NCI-H345 (cell line): Measurements from ENCODE around the gene NPAS1.
A peak's percentile ranks its signal among the peaks of the same experiment; 100 is the strongest.
"Not testable (repeated sequence)": the region's sequence is repeated elsewhere in the genome, so short reads cannot be mapped to it uniquely, and the experiment has no call there.

Source experiments
- DNase-seq: peaks from one replicate; lab custom pipeline; 2025; lab: John Stamatoyannopoulos, UW

NPAS1 gene

DNA sequence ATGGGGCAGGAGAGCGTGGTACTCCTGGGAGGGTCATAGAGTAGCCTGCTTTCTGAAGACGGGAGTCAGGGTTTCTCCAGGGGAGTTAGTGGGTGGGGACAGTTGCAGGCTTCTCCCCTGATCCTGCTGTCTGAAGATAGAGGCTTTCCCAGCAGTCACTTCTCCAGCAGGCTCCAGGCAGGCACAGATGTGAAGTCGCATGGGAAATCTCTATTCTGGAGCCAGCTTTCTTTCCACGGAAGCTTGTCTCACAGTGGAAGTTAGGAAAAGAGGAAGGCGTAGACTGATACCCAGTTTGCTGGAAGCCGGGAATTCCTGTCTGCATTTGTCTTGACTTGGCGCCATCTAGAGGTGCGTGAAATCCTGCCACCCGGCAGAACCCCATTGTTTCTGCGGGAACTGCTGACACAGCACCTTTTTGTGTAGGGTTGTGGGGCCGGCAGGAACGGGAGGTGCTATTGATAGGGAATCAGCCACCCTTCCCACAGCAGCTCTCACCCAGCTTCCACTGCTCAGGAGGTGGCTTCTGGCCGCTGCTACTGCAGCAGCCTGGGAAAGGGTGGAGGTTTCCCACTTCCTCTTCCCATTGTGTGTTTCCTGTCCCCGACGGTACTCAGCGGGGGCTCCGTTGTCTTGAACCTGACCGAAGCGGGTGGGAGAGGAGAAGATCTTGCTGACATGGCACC is 28.5 kb upstream of the NPAS1 start:
- DNase-seq, result peak; percentile 50

DNA sequence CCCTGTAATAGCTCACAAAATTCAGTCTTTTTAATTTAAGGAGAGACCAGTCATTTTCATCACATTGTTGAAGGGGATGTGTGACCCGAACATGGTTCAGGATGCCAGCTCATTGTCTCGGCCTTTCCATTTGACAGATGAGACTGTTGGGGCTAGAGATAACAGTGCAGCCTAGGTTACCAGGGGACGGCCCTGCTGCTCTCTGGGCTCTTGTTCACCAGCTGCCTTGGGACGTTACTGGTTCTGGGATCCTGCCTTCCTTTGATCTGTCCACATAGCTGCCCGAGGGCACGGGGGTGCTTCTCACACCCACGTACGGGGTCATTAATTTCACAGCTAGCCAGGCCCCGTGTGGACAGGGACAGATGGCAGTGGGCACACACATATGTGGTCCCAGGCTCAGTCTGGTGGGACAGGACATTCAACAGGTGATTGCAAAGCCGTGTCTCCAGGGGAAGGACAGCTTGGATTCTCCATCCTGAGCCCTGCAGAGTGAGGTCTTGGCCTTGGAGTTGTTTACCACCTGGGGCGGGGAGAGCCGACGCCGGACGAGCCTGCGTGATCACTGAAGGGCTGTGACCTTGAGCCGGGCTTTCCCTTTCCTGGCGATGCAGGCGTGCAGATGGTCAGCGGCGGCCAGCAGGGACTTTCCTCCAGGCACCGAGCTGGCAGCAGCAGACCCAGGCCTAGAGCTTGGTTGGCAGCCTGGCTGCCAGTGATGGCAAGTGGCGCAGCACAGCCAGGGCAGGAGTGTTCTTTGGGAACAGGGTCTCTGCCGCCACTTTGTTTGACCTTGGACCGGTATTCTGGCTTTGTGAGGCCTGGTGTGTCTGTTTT is 26.7 kb upstream of the NPAS1 start:
- DNase-seq, result no peak

DNA sequence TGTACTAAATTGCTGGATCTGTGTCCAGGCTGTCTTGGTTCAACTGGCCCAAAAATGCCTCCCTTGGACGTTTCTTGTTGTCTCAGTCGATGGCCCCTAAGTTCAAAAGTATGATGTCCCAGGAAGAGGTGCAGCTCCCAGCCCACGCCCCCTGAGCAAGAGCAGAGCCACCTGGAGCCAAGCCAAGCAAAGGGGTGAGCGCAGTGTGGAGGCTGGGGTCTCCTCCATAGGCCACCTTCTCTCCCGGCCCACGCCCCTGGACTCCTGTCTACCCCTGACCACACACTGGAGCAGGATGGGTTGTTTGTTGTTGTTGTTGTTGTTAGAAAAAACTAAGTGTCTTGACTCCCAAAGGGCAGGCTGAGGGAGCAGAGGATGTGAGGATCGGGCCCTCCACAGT is 26.0 kb upstream of the NPAS1 start:
- DNase-seq, result no peak

DNA sequence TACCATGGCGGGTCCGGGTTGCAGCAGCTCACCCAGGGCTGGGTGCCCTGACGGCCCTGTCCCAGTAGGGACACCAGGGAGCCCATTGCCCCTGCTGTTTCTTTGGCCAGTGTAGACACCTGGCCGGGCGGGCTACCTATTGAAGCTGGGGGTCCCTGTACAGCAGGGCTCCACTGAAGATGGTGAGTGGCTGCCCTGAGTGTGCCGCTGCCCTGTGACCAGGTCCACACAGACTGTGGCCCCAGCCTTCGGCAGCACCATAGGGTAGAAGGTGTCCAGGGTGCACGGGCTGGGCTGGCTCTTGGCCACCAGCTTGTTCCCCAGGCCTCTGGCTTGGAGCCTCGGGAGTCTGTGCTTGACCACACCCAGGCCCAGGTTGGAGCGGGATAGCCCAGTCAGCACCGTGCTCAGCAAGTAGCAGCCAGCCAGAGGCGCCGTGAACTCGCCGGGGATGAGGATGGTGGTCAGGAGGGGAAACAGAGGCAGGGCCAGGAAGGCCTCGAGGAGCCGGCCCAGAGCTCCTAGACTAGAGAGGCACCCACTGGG is 25.4 kb upstream of the NPAS1 start:
- no peak for DNase-seq

DNA sequence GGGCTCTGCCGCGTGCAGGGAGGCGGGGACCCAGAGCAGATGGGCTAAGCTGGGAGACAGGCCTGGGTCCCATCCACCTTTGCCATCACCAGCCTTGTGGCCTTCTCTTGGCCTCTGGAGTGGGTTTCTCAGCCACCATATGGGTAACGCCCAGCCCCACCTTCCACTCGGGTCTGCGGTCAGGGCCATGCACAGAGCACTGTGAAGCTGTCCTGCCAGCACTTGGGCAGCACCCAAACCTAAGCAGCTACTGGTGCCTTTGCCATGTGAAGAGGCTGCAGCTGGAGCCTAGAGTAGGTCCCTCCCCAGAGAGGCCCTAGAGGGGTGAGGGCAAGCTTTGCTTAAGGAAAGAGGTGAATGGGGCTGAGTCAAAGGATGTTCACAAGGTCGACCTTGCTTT is 24.1 kb upstream of the NPAS1 start:
- no peak for DNase-seq

DNA sequence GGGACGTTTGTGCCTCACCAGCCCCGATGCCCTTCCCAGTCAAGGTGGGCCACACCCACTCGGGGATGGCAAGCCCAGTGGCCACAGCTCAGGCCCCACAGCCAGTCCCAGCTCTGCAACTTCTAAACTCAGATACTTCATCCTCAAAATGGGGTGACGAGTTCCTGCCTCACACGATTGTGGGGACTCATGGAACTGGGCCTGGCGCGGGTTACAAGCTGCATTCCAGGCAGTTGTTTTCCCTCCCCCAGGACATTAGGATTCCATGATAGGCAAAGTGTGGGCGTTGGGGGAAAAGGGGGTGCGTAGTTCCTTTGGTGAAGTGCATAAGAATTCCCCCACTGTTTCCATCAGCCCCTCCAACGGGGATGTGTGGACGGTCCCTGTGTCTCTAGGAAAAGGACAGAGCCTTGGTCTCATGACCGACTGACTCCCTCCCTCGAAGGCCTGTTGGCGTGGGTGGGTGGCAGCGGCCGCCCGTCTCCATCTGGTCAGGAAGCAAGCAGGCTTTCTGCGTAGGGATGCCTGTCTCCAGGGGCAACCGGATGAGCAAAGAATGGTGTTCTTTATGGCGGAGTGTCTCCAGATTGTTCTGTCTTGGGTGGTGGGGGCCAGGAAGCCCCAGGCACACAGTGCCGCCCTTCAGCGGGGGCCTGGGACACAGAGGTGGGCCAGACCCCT is 21.1 kb upstream of the NPAS1 start:
- DNase-seq, result no peak

DNA sequence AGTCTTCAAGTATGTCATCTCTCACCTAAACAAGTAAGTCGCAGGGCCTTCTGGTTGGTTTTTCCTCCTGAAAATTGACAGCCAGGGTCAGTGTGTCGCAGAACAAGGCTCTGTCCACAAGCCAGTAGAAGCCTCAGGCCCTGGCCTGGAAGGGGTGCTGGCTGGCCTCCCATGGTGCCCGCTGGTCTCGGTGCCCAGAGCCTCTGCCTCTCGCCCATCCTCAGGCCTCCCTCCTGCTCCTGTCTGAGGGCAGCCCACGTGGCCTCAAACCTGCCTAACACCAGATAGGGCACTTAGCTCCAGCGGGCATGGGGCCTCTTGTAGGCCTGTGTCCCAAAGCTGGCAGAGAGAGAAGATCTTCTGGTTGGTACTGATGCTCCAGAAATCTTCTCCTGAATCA is 20.3 kb upstream of the NPAS1 start:
- DNase-seq, result no peak

DNA sequence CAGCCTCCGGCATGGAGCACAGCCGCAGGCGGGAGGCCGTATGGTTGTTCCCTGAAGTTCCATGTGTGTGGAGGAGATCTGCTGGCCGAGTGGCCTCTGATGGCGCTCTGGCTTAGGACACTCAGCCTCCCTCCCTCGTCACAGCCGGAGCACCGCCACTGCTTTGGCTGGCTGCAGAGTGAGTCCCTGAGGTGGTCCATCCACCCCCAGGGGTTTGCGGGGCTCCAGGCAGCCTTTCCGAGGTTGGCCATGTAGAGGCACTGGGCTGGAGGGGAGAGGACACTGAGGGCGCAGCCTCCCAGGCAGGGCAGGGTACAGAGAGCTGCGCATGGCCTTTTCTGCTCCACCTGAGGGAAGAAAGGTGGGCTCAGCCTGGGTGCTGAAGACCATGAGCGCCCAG is 19.8 kb upstream of the NPAS1 start:
- no peak for DNase-seq

DNA sequence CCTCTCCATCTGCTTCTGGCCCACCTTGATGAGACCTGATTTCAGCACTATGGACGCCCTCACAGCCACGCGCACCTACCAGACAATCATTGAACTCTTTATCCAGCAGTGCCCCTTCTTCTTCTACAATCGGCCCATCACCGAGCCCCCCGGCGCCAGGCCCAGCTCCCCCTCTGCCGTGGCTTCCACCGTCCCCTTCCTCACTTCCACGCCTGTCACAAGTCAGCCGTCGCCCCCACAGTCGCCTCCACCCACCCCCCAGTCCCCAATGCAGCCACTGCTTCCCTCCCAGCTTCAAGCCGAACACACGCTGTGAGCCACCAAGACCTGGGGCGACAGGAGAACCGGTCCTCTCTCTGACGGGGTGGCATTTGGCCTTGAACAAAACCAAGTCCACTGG is 19.3 kb upstream of the NPAS1 start:
- no peak for DNase-seq

DNA sequence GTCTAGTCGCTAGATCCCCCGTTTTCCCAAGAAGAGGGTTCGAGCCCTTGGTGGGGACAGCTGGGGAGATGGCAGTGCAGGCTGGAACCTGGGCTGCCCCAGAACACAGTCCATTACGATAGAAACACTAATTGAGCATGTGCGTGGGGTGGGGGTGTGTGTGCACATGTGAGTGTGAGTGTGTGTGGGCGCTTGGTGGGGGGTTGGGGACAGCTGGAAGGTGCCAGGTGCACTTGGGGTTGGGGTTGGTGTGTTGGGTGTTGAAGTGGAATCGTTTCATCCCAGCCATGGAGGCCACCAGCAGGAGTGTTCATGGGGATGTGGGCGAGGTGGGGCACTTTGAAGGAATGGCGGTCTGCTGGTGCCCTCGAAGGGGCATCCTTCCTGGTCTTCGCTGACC is 18.1 kb upstream of the NPAS1 start:
- DNase-seq, result no peak

DNA sequence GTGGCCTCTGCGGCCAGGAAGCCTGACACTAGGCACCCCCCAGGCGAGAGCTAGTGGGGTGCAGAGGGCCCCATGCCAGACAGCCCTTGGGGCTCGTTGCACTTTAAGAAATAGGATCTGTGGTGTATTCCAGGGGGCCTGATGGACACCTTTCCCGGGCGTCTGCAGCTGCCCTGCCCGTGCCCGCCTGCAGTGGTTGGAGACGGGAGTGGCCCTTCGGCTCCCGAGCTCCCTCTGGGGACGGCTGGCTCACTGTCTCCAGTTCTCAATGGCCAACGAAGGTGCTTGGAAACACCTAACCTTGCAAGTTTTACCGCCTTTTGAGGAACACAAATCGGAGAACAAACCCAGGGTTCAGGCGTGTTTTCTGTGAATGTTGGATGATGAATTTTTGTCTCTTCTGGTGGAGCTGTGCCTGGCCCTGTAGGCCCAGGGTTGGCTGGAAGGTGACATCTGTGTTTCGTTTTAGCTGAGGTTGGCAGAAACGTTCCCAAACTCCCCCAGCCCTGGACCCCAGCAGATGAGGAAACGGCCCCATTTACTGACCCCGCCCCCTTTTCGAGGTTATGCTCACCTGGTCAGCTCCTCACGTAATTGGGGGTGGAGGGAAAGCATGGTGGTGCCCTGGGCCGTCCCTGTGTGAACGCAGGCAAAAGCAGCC is 17.4 kb upstream of the NPAS1 start:
- no peak for DNase-seq

DNA sequence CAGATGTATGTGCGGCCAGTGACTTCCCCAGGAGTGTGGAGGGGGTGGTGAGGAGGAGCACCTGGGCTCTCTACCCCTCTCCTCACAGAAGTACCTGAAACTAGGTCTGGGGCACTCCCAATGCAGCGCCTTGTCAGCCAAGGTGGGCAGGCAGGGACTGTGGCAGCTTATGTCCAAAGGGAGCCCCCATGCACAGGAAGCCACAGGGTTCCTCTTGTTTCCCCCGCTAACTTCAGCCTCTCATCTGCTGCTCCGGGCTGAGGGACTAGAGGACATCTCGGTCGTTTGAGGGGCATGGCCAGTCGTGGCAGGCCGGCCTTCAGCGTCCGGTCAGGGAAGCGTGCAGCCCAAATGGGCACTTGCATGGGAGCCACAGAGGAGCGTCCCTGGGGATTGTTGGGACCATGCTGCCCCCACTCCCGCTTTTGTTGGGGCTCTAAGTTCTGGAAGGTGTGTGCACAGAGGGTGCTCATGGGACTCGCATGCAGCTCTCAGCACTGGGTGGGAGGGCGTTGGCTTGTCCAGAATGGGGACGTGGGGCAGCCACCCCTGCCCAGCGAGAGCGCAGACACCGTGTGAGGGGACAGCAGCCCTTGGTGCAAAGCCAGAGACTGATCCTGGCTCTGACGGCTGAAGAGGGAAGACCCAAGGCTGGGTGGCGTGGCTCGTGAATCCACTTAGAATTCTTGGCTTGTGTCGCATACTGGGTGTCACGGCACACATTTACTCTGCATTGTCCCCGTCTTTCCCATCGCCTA is 16.6 kb upstream of the NPAS1 start:
- DNase-seq, result no peak

DNA sequence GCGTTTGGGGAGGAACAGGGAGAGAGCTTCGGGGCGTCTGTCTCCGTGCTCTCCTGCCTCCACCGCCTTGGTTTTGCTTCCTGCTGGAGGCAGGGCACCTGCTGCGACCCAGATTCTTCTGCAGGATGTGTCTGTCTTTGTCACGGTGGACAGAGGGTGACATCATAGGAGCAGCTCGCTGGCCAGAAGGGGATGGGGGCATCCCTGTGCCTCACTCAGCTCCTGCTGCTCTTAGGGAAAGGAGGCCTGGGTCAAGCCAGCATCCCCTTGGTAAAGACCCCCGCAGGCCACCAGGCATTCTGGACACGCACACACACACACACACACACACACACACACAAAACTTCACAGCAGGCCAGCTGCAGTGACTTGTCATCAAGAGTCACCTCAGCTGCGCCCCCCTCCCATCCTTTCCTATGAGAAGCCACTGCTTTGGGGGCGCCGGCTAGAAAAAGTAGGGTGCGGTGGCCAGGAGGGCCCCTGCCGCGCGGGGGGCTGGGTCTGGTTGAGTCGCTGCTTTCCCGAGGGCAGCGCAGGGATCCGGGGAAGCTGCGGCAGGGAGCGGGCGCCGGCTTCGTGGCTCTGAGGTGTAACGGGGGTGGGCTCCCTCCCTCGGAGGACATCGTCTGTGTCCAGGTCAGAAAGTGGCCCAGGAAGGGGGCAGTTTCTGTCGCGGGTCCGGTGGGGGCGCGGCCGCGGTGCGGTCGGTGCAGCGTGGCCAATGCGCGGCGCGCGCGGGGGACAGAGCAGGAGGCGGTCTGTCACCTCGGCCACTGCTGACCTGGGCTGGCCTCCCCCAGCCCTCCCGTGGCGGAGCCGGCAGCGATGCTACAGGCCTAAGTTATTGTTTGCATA is 15.8 kb upstream of the NPAS1 start:
- DNase-seq, result no peak

DNA sequence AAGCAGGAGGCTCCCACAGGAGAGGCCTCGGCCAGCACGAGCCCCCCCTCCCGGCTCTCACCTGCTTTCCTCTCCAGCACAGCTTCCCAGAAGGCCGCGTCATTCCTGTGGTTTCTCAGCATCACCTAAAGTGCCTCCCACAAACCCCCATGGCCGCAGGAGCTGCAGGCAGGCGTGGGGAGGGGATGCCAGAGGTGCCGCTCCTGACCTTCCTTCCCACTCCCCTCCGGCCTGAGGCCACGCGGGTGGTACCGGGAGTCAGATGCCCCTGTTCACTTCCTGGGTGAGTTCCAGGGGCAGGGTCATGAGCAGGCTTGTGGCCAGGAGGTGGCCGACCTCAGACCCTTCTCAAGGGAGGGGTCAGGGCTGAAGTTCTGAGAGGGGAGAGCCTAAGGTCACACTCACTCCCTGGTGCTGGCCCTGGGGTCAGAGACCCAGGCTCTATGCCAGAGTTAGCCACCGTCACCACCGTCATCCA is 14.4 kb upstream of the NPAS1 start:
- DNase-seq, result no peak

DNA sequence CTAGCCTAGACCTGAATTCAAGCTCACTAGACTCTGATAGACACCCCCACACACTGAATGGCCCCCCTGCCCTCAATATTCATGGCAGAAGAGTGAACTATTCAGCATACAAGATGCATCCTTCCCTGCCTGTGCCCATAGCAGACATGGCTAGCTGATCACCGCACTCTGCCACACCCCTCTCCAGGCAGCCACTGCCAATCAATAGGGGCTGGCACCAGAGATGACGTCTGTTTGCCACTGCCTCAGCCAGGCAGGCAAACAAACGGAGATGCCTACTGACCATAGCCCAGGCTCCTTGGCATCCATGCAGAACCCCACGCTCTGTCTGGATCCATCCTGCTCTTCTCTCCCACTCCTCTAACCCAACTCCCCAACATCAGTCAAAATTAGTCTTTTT is 13.8 kb upstream of the NPAS1 start:
- no peak for DNase-seq

DNA sequence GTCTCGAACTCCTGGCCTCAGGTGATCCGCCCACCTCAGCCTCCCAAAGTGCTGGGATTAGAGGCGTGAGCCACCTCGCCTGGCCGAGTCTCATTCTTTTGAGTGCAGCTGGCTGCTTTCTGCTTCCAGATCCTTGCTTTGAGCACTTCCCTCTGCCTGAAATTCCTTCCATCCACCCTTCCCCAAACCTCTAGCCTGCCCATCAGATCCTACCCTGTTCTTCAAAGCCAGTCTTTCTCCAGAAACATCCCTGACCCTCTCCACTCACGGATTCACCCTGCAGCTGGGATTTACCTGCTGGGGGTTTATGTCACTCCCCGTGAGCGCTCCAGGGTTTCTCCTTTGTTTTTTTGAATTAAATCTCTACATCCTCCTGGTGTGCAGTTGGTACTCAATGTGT is 13.1 kb upstream of the NPAS1 start:
- no peak for DNase-seq

DNA sequence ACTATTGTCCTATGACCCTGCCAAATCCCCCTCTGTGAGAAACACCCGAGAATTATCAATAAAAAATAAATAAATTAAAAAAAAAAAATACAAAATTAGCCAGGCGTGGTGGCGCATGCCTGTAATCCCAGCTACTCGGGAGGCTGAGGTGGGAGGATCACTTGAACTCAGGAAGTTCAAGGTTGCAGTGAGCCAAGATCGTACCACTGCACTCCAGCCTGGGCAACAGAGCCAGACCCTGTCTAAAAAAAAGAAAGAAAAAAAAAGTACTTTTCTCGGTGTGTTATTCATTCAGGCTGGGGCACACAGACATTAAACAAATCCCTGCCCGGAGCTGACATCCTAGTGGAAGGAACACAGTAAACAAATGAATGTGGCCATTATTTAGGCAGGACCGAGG is 9.1 kb upstream of the NPAS1 start:
- DNase-seq, result not testable (repeated sequence)

DNA sequence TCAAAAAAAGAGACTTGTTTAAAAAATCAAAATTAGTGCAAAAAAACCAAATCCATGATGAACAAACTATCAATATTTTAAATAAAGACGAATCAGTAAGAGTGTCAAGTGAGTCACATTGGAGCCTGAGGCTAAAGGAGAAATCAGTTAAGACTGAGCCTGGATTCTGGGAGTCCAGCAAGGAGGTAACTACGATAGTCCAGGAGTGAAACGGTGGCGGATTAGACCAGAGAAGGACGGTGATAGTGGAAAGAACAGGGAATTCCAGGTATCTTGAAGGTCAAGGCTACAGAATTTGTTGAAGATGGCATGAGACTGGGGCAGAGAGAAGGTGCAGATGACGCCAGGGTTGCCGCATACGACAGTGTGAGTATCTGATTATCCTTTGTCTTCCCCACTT is 7.0 kb upstream of the NPAS1 start:
- DNase-seq, result no peak

DNA sequence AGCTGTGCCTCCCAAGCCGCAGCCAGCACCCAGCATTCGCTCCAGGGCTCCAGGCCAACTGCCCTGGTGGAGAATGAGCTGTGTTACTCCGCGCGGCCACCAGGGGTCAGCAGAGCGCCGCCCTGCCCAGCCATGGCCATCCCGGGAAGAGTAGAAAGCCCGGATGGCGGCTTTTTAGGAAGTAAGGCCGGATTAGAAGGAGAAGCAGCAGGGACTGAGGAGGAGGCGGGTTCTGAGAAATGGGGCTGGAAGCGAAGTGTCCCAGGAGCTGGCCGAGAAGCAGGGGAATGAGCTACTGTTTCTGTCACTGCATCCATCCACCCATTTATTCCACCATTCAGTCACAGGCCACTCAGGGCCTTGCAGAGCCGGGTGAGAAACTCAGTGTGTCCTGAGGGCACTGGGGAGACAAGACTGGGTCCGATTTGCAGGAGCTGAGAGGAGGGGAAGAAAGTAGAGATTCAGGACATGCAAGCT is 6.6 kb upstream of the NPAS1 start:
- peak; percentile 55 for DNase-seq

DNA sequence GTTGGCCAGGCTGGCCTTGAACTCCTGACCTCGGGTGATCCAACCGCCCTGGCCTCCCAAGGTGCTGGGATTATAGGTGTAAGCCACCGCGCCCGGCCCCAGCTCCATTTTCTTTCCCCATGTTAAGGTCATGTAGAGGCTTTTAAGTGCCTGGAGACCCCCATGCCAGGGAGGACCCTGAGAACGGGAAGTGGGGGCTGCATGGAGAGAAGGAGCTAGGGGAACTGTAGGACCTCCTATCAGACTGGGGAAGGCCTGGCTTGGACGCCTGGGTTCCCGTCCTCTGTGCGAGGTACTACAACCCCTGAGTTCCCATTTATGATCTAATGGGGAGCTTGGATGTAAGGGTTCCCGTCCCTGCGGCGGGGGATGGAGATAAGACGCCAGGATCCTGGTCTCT is 714 bp upstream of the NPAS1 start:
- DNase-seq, result no peak
